GM21526 (cell line): Measurements from ENCODE around the gene HUWE1.
"Not testable (repeated sequence)": the region's sequence is repeated elsewhere in the genome, so short reads cannot be mapped to it uniquely, and the experiment has no call there.

Experiments
- ATAC-seq: cut with Tn5 transposase; IDR thresholded peaks from one replicate; pipeline ENCODE4 v1.9.1; 2021; ENCODE audit warnings: moderate library complexity; ENCODE audit not compliant: unreplicated experiment, low FRiP score

HUWE1 gene

GRCh38 chrX:53538781-53539180 lies 147.7 kb downstream of the HUWE1 start:
- no peak for ATAC-seq

- not testable (repeated sequence) for ATAC-seq
These were observed 155.1 kb downstream of the HUWE1 start for GRCh38 chrX:53531255-53531966.

GRCh38 chrX:53526999-53527398 lies 159.5 kb downstream of the HUWE1 start:
- no peak for ATAC-seq

GRCh38 chrX:53511322-53511721 lies 175.2 kb downstream of the HUWE1 start:
- ATAC-seq = no peak

- not testable (repeated sequence) for ATAC-seq
These were observed 182.5 kb downstream of the HUWE1 start for GRCh38 chrX:53504035-53504434.

GRCh38 chrX:53494436-53494835 lies 192.1 kb downstream of the HUWE1 start:
- ATAC-seq = no peak

GRCh38 chrX:53486285-53486684 lies 200.2 kb downstream of the HUWE1 start:
- ATAC-seq = no peak

- ATAC-seq = no peak
These were observed 202.6 kb downstream of the HUWE1 start for GRCh38 chrX:53483838-53484405.

GRCh38 chrX:53483416-53483815 lies 203.1 kb downstream of the HUWE1 start:
- ATAC-seq = no peak
